Neural progenitor cell (in vitro differentiated cells): ENCODE measurements around the gene ADGRA1.

Experiments used
- EZH2 ChIP-seq: fragments of 200-600 bp; sonication (generic); IDR thresholded peaks from 2 replicates; pipeline ENCODE4 v1.6.1; 2017; ENCODE audit warnings: antibody characterized with exemption, mild to moderate bottlenecking, moderate library complexity
- EZH2phosphoT487 ChIP-seq: fragments of 200-600 bp; sonication (generic); IDR thresholded peaks from 2 replicates; pipeline ENCODE4 v1.6.1; 2017; ENCODE audit warnings: antibody characterized with exemption
- TF ChIP-seq, protein P1 (sequence below): fragments of 200-600 bp; sonication (generic); IDR thresholded peaks from 2 replicates; pipeline ENCODE4 v1.5.1; 2017; ENCODE audit warnings: antibody characterized with exemption, mild to moderate bottlenecking

DNA sequence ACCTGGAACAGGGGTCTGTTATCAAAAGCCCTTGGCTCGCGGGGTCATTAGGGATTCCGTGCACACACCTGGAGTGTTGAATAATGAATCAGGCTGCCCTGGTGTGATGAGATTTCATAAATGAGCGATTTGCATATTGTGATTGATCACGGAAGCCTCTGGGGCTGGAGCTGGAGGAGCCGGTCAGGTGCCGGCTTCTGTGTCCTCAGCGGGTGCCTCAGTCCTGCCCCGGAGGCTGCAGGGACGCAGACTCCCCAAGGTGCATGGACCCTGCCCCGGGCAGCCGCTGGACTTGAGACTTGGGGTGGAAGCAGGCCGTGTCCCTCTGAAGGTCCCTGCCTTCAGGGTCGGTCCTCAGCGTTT lies 47.9 kb upstream of the ADGRA1 start:
- TF ChIP-seq, protein P1, sequence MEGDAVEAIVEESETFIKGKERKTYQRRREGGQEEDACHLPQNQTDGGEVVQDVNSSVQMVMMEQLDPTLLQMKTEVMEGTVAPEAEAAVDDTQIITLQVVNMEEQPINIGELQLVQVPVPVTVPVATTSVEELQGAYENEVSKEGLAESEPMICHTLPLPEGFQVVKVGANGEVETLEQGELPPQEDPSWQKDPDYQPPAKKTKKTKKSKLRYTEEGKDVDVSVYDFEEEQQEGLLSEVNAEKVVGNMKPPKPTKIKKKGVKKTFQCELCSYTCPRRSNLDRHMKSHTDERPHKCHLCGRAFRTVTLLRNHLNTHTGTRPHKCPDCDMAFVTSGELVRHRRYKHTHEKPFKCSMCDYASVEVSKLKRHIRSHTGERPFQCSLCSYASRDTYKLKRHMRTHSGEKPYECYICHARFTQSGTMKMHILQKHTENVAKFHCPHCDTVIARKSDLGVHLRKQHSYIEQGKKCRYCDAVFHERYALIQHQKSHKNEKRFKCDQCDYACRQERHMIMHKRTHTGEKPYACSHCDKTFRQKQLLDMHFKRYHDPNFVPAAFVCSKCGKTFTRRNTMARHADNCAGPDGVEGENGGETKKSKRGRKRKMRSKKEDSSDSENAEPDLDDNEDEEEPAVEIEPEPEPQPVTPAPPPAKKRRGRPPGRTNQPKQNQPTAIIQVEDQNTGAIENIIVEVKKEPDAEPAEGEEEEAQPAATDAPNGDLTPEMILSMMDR: no peak
- TF ChIP-seq EZH2 (no peak), EZH2phosphoT487 (no peak)
